Measurements from ENCODE around the gene ARFGAP2. TPM values are rescaled to one million over a fixed set of nuclear protein-coding genes. Genes with fewer than 3 reads are reported as not detected.
A peak's percentile ranks its signal among the peaks of the same experiment; 100 is the strongest.

ARFGAP2 gene
- total RNA-seq, 1 experiment from 2014 or later = 122 TPM

- peaks cover 34% of the 10 kb centered on the region for H3K36me3 ChIP-seq (ENCODE audit: low read depth)
- no peak for TF ChIP-seq EZH2 (IDR thresholded peaks at IDR 0.05; ENCODE audit: low read depth)
- TF ChIP-seq CTCF (conservative IDR thresholded peaks at IDR 0.05) = no peak
- no peaks in the 10 kb centered on the region for H3K79me2 ChIP-seq (ENCODE audit: low read depth)
- peaks cover 27% of the 10 kb centered on the region; the same call in 1 of the 2 replicates for H3F3A ChIP-seq (ENCODE audit: insufficient read depth, low read depth)
- intact Hi-C loops (cut with micrococcal nuclease; ENCODE audit: unreplicated experiment) = no loop called here
- no peak overlapping the region for H3K27ac ChIP-seq
- POLR2A ChIA-PET (ENCODE audit: unreplicated experiment) = no interaction called here
- H4K20me1 ChIP-seq (ENCODE audit: insufficient read depth) = peaks cover 25% of the 10 kb centered on the region
- no peak overlapping the region for H3K4me3 ChIP-seq
- H3K4me2 ChIP-seq = no peak overlapping the region
- peak in 1 of 2 experiments; percentile 5 for DNase-seq
- no peaks in the 10 kb centered on the region for H3K9me2 ChIP-seq (ENCODE audit: insufficient read depth)
- no peak overlapping the region for H2AFZ ChIP-seq
- CTCF ChIA-PET = no interaction called here
- H3K4me1 ChIP-seq (replicated peaks; ENCODE audit: insufficient read depth) = no peaks in the 10 kb centered on the region
- no TSS peak for BruUV-seq (replicated peaks)
- no peaks in the 10 kb centered on the region for H3K9me3 ChIP-seq (ENCODE audit: insufficient read depth, low read depth)
- H3K27me3 ChIP-seq (ENCODE audit: insufficient read depth, low read depth) = no peaks in the 10 kb centered on the region
These were observed 10.3 kb downstream of the ARFGAP2 start for GRCh38 chr11:47166368-47166767.

GRCh38 chr11:47165253-47165840, 11.3 kb downstream of the ARFGAP2 start:
- Histone ChIP-seq H3K4me3 (no peak overlapping the region), H3K36me3 (ENCODE audit: low read depth) (peaks cover 24% of the 10 kb centered on the region), H3F3A (ENCODE audit: insufficient read depth, low read depth) (peaks cover 32% of the 10 kb centered on the region; the same call in 1 of the 2 replicates), H4K20me1 (ENCODE audit: insufficient read depth) (peaks cover 24% of the 10 kb centered on the region), H3K79me2 (ENCODE audit: low read depth) (no peaks in the 10 kb centered on the region), H2AFZ (no peak overlapping the region), H3K4me1 (replicated peaks; ENCODE audit: insufficient read depth) (no peaks in the 10 kb centered on the region), H3K4me2 (no peak overlapping the region), H3K9me2 (ENCODE audit: insufficient read depth) (no peaks in the 10 kb centered on the region), H3K9me3 (ENCODE audit: insufficient read depth, low read depth) (no peaks in the 10 kb centered on the region), H3K27me3 (ENCODE audit: insufficient read depth, low read depth) (no peaks in the 10 kb centered on the region), H3K27ac (no peak overlapping the region)
- BruUV-seq (replicated peaks) = no TSS peak
- intact Hi-C loops (cut with micrococcal nuclease; ENCODE audit: unreplicated experiment) = no loop called here
- TF ChIP-seq CTCF (conservative IDR thresholded peaks at IDR 0.05) (no peak), EZH2 (IDR thresholded peaks at IDR 0.05; ENCODE audit: low read depth) (no peak)
- no peak for DNase-seq
- CTCF ChIA-PET = no interaction called here
- POLR2A ChIA-PET (ENCODE audit: unreplicated experiment) = no interaction called here

GRCh38 chr11:47164321-47164720, 12.4 kb downstream of the ARFGAP2 start:
- H3K4me1 ChIP-seq (replicated peaks; ENCODE audit: insufficient read depth) = no peaks in the 10 kb centered on the region
- no peak overlapping the region for H2AFZ ChIP-seq
- H3K27ac ChIP-seq = no peak overlapping the region
- H3K9me3 ChIP-seq (ENCODE audit: insufficient read depth, low read depth) = no peaks in the 10 kb centered on the region
- H3F3A ChIP-seq (ENCODE audit: insufficient read depth, low read depth) = peaks cover 29% of the 10 kb centered on the region; the same call in 1 of the 2 replicates
- ChIA-PET POLR2A (ENCODE audit: unreplicated experiment) (interaction anchor here (0.5 kb wide), 1 partner anchor 249 kb away, joined by 9 read pairs; no protein-coding TSS in a partner anchor), CTCF (no interaction called here)
- TF ChIP-seq EZH2 (IDR thresholded peaks at IDR 0.05; ENCODE audit: low read depth) = no peak
- no peak for TF ChIP-seq CTCF (conservative IDR thresholded peaks at IDR 0.05)
- H3K79me2 ChIP-seq (ENCODE audit: low read depth) = no peaks in the 10 kb centered on the region
- peaks cover 17% of the 10 kb centered on the region for H3K36me3 ChIP-seq (ENCODE audit: low read depth)
- no TSS peak for BruUV-seq (replicated peaks)
- no peak overlapping the region for H3K4me2 ChIP-seq
- intact Hi-C loops (cut with micrococcal nuclease; ENCODE audit: unreplicated experiment) = no loop called here
- no peaks in the 10 kb centered on the region for H3K27me3 ChIP-seq (ENCODE audit: insufficient read depth, low read depth)
- no peaks in the 10 kb centered on the region for H3K9me2 ChIP-seq (ENCODE audit: insufficient read depth)
- DNase-seq = no peak
- peaks cover 24% of the 10 kb centered on the region for H4K20me1 ChIP-seq (ENCODE audit: insufficient read depth)
- H3K4me3 ChIP-seq = no peak overlapping the region
